K562 (cell line): ENCODE results near the gene SRGAP3. TPM values are rescaled to one million over a fixed set of nuclear protein-coding genes. Genes with fewer than 3 reads are reported as not detected.

Source experiments
- ATAC-seq: fragments of 200-7000 bp; cut with Tn5 transposase; 3 replicates; pipeline ENCODE4 v1.9.1; 2020; ENCODE audit warnings: moderate library complexity
- BruUV-seq: library from RNA; stranded (reverse); fragments of 400-500 nt; replicated peaks from 2 replicates; lab custom pipeline; 2021; lab: Mats Ljungman, UMichigan
- CTCF ChIA-PET: fragments of 300-600 bp; formaldehyde crosslinking; extraction: SDS; loops from one replicate; lab custom pipeline; 2021; ENCODE audit warnings: low intra/inter-chr PET ratio; lab: Yijun Ruan, JAX
- POLR2A ChIA-PET: fragments of 300-600, 350-650 bp; sonication (Branson Sonifier 250); formaldehyde crosslinking; extraction: SDS; loops from one replicate; lab custom pipeline; 2021; ENCODE audit warnings: antibody characterized with exemption, inconsistent platforms; lab: Yijun Ruan, JAX
- DNase-seq, 4 experiments: peaks; one replicate each; pipeline versions ENCODE4 v3.0.0 to v3.0.0-alpha.2; 2011 to 2018; ENCODE audit warnings: low spot score in 3 of 4, mixed read lengths in 3 of 4; ENCODE audit errors: extremely low read depth in 1 of 4
- FAIRE-seq: peaks from 2 replicates; lab custom pipeline; 2011; peaks lifted over from hg19 to GRCh38; lab: Jason Lieb, UNC
- H2AFZ ChIP-seq: 2 replicates; pipeline ENCODE4 v1.6.0; 2011; ENCODE audit warnings: low read depth, low read length, control low read depth, inconsistent platforms
- H3K27ac ChIP-seq: fragments of 200-600 bp; 3 replicates; pipeline ENCODE4 v1.8.0; 2011; ENCODE audit warnings: low read depth, mild to moderate bottlenecking, control low read depth, inconsistent platforms, low read length, moderate library complexity, mixed read lengths; ENCODE audit errors: extremely low read depth
- H3K27me3 ChIP-seq, 2 experiments: fragments of 300-600 bp in 1 of 2; 2 replicates in 1 of 2; 3 replicates in 1 of 2; pipeline versions ENCODE4 v1.6.0 to v1.8.0; 2011; ENCODE audit warnings: inconsistent platforms in 2 of 2, low read length in 2 of 2, mild to moderate bottlenecking in 1 of 2, mixed read lengths in 1 of 2, moderate library complexity in 1 of 2; ENCODE audit not compliant: control insufficient read depth in 2 of 2, insufficient read depth in 2 of 2
- H3K36me3 ChIP-seq: fragments of 300-600 bp; 3 replicates; pipeline ENCODE4 v1.8.0; 2011; ENCODE audit warnings: mild to moderate bottlenecking, low read length, inconsistent platforms; ENCODE audit not compliant: control insufficient read depth, insufficient read depth
- H3K4me1 ChIP-seq, 2 experiments: fragments of 200-600 bp in 1 of 2; replicated peaks in 1 of 2; 2 replicates in 1 of 2; 3 replicates in 1 of 2; pipeline versions ENCODE4 v1.5.1 to v1.8.0; 2011; ENCODE audit warnings: inconsistent platforms in 2 of 2, low read length in 2 of 2, mild to moderate bottlenecking in 1 of 2, mixed read lengths in 1 of 2, moderate library complexity in 1 of 2; ENCODE audit not compliant: control insufficient read depth in 2 of 2, insufficient read depth in 2 of 2
- H3K4me2 ChIP-seq: 2 replicates; pipeline ENCODE4 v1.6.1; 2011; ENCODE audit warnings: low read length, control low read depth, inconsistent platforms, mixed read lengths; ENCODE audit not compliant: insufficient read depth
- H3K4me3 ChIP-seq: fragments of 200-600 bp; sonication (generic), shearing (Covaris generic); 2 replicates; pipeline ENCODE4 v1.5.1; 2016; ENCODE audit warnings: control low read depth, inconsistent platforms
- H3K79me2 ChIP-seq: fragments of 200-600 bp; 3 replicates; pipeline ENCODE4 v1.8.0; 2011; ENCODE audit warnings: low read length, inconsistent platforms; ENCODE audit not compliant: control insufficient read depth, insufficient read depth
- H3K9ac ChIP-seq, 2 experiments: 2 replicates each; pipeline versions ENCODE4 v1.6.0 to v1.6.1; 2011; ENCODE audit warnings: low read depth in 2 of 2, low read length in 2 of 2, control low read depth in 1 of 2, inconsistent platforms in 1 of 2, mild to moderate bottlenecking in 1 of 2, mixed read lengths in 1 of 2; ENCODE audit not compliant: insufficient read depth in 1 of 2
- H3K9me1 ChIP-seq: one replicate; pipeline ENCODE4 v1.6.0; 2011; ENCODE audit warnings: inconsistent platforms, mild to moderate bottlenecking, low read length, moderate library complexity; ENCODE audit not compliant: control insufficient read depth, insufficient read depth
- H3K9me3 ChIP-seq: replicated peaks from 2 replicates; pipeline ENCODE4 v1.5.1; 2011; ENCODE audit warnings: low read depth, low read length, inconsistent platforms; ENCODE audit not compliant: control insufficient read depth, insufficient read depth
- H4K20me1 ChIP-seq: replicated peaks from 2 replicates; pipeline ENCODE4 v1.6.1; 2011; ENCODE audit warnings: low read length, inconsistent platforms, mixed read lengths; ENCODE audit not compliant: control insufficient read depth, insufficient read depth
- BCL6 ChIP-seq: fragments of 250-450 bp; sonication (Bioruptor Pico); IDR thresholded peaks from 2 replicates; pipeline ENCODE4 v1.4.0; 2020
- CEBPZ ChIP-seq: fragments of 150-350 bp; IDR thresholded peaks from 2 replicates; pipeline ENCODE4 v1.6.1; 2014; ENCODE audit warnings: low read depth, mild to moderate bottlenecking, low read length, borderline replicate concordance
- WGBS: fragments of 100-300 bp; shearing (Covaris generic); methylation state at CpG from one replicate; pipeline ENCODE4 v1.1.6; 2016; ENCODE audit warnings: low coverage, mixed read lengths; ENCODE audit not compliant: insufficient coverage; ENCODE audit errors: missing lambda C conversion rate; 5-methylcytosine and 5-hydroxymethylcytosine counted together
- in situ Hi-C: fragments of 300-500 bp; cut with MboI; formaldehyde crosslinking; loops from 4 replicates; pipeline ENCODE4 v1.15.0; 2018; ENCODE audit warnings: inconsistent platforms, mixed read lengths
- intact Hi-C: fragments of 100-400 bp; cut with micrococcal nuclease; formaldehyde crosslinking; loops from 2 replicates; pipeline ENCODE4 v1.14.2; 2022
- polyA plus RNA-seq, 8 experiments: library from polyadenylated mRNA; depleted of rRNA in 4 of 8; stranded (reverse) in 5 of 8; unstranded in 3 of 8; fragments of >200 nt; fragmentation: Nextera tagmentation in 2 of 8; fragmentation: Illumina TruSeq in 1 of 8; extraction: Ambion mirVana in 2 of 8; extraction: Trizol in 1 of 8; gene quantifications; 2 replicates each; pipeline versions ENCODE4 v1.2.1 to v1.2.3, GENCODE V29; 2011 to 2014; ENCODE audit warnings: inconsistent platforms in 1 of 8, missing spikeins in 1 of 8
- total RNA-seq, 7 experiments: library from RNA; depleted of rRNA in 6 of 7; stranded (reverse); fragments of >200 nt in 6 of 7; fragmentation: Illumina TruSeq in 2 of 7; extraction: Trizol in 2 of 7; gene quantifications; 2 replicates each; pipeline versions ENCODE4 v1.2.1 to v1.2.3, GENCODE V29; 2011 to 2021; ENCODE audit warnings: low replicate concordance in 1 of 7

SRGAP3 gene
- total and polyA plus RNA-seq, 9 of the 15 experiments (the other 6 are each of a cell fraction or from before 2014, with no cell fraction given) = 0.11 to 0.85 (median 0.35) TPM; not detected in 2

- no TSS peak for BruUV-seq
- no peaks in the 10 kb centered on the region for H3K79me2 ChIP-seq
- ChIA-PET POLR2A (no interaction called here), CTCF (no interaction called here)
- TF ChIP-seq CEBPZ = no peak
- no peak for TF ChIP-seq BCL6 (CRISPR knock-in tag)
- H3K9ac ChIP-seq = no peak overlapping the region
- peaks cover 0 to 6% of the 10 kb centered on the region in 2 experiments; a peak in 3 of 5 replicates for H3K4me1 ChIP-seq
- H3K36me3 ChIP-seq = no peaks in the 10 kb centered on the region
- in situ Hi-C loops = no loop called here
- no peak for ATAC-seq
- FAIRE-seq = no peak
- H3K4me2 ChIP-seq = no peak overlapping the region
- H4K20me1 ChIP-seq = no peaks in the 10 kb centered on the region
- DNase-seq = no peak
- no peaks in the 10 kb centered on the region for H3K9me1 ChIP-seq
- 2% methylated on average over 12 of the region's 12 CpGs for WGBS
- no peak overlapping the region for H2AFZ ChIP-seq
- intact Hi-C loops = no loop called here
- no peaks in the 10 kb centered on the region for H3K9me3 ChIP-seq
- H3K27me3 ChIP-seq = peaks cover 32 to 58% of the 10 kb centered on the region in 2 experiments
- H3K27ac ChIP-seq = no peak overlapping the region
- H3K4me3 ChIP-seq = no peak overlapping the region
Observed at GRCh38 chr3:9247361-9247940, 2.0 kb downstream of the SRGAP3 start.
